ENCODE measurements around the gene TMEM132D. TPM values are rescaled to one million over a fixed set of nuclear protein-coding genes. Genes with fewer than 3 reads are reported as not detected.

Gene TMEM132D
- total RNA-seq, 4 donors from 2014 or later, result 0.15 to 0.94 TPM; not detected in 2

DNA sequence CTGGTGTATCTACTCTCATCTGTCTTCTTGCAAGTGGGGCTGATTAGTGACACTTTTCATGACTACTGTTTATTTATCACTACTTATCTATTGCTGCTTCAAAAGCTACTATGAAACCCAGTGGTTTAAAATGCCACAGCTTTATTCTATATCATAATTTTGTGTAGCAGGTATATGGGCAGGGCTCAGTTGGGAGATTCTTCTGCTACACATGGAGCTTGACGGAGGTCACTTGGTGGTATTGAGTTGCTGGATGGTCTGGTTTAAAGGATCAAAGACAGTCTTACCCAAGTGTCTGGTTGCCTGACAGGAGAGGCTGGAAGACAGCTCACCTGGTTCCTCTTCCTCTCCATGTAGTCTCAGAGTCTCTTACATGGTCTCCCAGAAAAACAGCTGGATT, 222.7 kb downstream of the TMEM132D start:
- no peaks in the 10 kb centered on the region for H3K27me3 ChIP-seq
- no peak overlapping the region for H3K27ac ChIP-seq
- TF ChIP-seq POLR2A (IDR thresholded peaks at IDR 0.05), result no peak
- H3K4me1 ChIP-seq, result no peaks in the 10 kb centered on the region
- 89 to 100% methylated on average over 1 of the region's 1 CpG for WGBS, 2 donors (ENCODE audit: low coverage in 1 of 2)
- ATAC-seq, result no peak
- no peak overlapping the region for H3K4me3 ChIP-seq
- H3K9me3 ChIP-seq, result peaks cover 0 to 60% (median 0%) of the 10 kb centered on the region in 3 donors
- no peaks in the 10 kb centered on the region for H3K36me3 ChIP-seq

- WGBS, 2 donors (ENCODE audit: low coverage in 1 of 2), result 71 to 77% methylated on average over 6 to 7 of the region's 7 CpGs
- no peak for ATAC-seq
- TF ChIP-seq POLR2A (IDR thresholded peaks at IDR 0.05) (no peak), POLR2AphosphoS5 (IDR thresholded peaks at IDR 0.05) (no peak), EP300 (IDR thresholded peaks at IDR 0.05) (no peak), CTCF (IDR thresholded peaks at IDR 0.05) (no peak)
Measured at GRCh38 chr12:129676411-129676810, 227.4 kb downstream of the TMEM132D start.

DNA sequence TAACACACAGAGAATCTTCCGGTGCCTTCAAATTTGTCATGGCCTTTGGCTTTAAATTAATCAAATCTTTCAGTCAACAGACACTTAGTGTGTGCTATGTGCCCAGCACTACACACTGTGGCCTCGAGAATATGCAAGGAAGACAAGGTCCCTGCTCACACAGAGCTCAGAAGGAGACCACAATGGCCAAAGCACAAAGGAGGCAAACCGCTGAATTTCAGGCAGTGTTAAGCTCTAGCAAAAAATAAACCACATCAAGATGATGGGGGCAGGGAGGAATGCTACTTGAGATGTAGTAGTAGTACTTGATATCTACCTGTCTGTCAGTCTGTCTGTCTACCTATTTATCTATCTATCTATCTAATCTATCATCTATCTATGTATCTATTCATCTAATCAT, 227.9 kb downstream of the TMEM132D start:
- Histone ChIP-seq H3K27me3 (no peaks in the 10 kb centered on the region), H3K4me3 (no peak overlapping the region), H3K9me3 (peaks cover 0 to 26% (median 0%) of the 10 kb centered on the region in 3 donors), H3K36me3 (no peaks in the 10 kb centered on the region), H3K4me1 (no peaks in the 10 kb centered on the region), H3K27ac (no peak overlapping the region)
- WGBS, 2 donors (ENCODE audit: low coverage in 1 of 2), result 65 to 74% methylated on average over 3 of the region's 3 CpGs
- TF ChIP-seq POLR2AphosphoS5 (IDR thresholded peaks at IDR 0.05), result no peak
- TF ChIP-seq CTCF (IDR thresholded peaks at IDR 0.05), result no peak
- TF ChIP-seq EP300 (IDR thresholded peaks at IDR 0.05), result no peak
- TF ChIP-seq POLR2A (IDR thresholded peaks at IDR 0.05), result no peak
- ATAC-seq, result no peak

More at GRCh38 chr12:129676411-129676810, 227.4 kb downstream of the TMEM132D start:
- Histone ChIP-seq H3K27me3 (no peaks in the 10 kb centered on the region), H3K9me3 (peaks cover 0 to 31% (median 0%) of the 10 kb centered on the region in 3 donors), H3K27ac (no peak overlapping the region), H3K4me3 (no peak overlapping the region), H3K36me3 (no peaks in the 10 kb centered on the region), H3K4me1 (no peaks in the 10 kb centered on the region)

- Histone ChIP-seq H3K9me3 (peaks cover 0 to 22% (median 0%) of the 10 kb centered on the region in 3 donors), H3K4me3 (no peak overlapping the region), H3K27me3 (no peaks in the 10 kb centered on the region), H3K36me3 (no peaks in the 10 kb centered on the region), H3K4me1 (no peaks in the 10 kb centered on the region), H3K27ac (no peak overlapping the region)
- no peak for TF ChIP-seq POLR2A (IDR thresholded peaks at IDR 0.05)
- no peak for TF ChIP-seq CTCF (IDR thresholded peaks at IDR 0.05)
- 45 to 67% methylated on average over 3 to 4 of the region's 4 CpGs for WGBS, 2 donors (ENCODE audit: low coverage in 1 of 2)
- no peak for ATAC-seq
Measured at GRCh38 chr12:129675496-129675895, 228.3 kb downstream of the TMEM132D start.

DNA sequence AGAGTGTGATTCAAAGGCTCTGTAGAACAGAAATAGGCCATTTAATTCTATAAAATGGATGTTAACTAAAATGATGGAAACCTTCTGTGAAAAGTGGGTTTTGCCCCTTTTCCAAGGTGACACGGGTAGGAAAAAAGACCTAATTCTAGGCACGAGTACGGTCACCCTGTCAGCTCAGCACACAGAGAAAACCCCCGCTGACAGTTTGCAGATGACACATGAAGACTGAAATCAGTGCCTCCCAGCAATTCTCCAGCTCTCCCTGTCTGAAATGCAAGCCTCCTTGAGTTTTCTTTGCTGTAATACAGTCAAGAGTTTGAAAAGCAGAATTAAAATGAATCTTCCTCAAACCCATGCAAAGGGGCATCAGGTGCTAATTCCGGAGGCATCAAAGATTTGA, 230.0 kb downstream of the TMEM132D start:
- 57 to 59% methylated on average over 2 to 5 of the region's 5 CpGs for WGBS, 2 donors (ENCODE audit: low coverage in 1 of 2)
- Histone ChIP-seq H3K27me3 (no peaks in the 10 kb centered on the region), H3K9me3 (peaks cover 0 to 10% (median 0%) of the 10 kb centered on the region in 3 donors), H3K4me1 (no peaks in the 10 kb centered on the region), H3K27ac (no peak overlapping the region), H3K36me3 (no peaks in the 10 kb centered on the region), H3K4me3 (no peak overlapping the region)
- TF ChIP-seq CTCF (IDR thresholded peaks at IDR 0.05) (no peak), POLR2AphosphoS5 (IDR thresholded peaks at IDR 0.05) (no peak), POLR2A (IDR thresholded peaks at IDR 0.05) (no peak), EP300 (IDR thresholded peaks at IDR 0.05) (no peak)
- ATAC-seq, result no peak

Data from gastroesophageal sphincter (tissue), 4 donors.